T-helper 2 cell treated with Interferon-gamma antibody and Interleukin-4, amounts not matched to agents 5 μg/mL and 100 μg/mL, for 36 hours (primary cell): ENCODE data around the gene SLC5A2.
A peak's percentile ranks its signal among the peaks of the same experiment; 100 is the strongest.
"Not testable (repeated sequence)": the region's sequence is repeated elsewhere in the genome, so short reads cannot be mapped to it uniquely, and the experiment has no call there.

Source experiments
- DNase-seq: peaks from one replicate; pipeline ENCODE4 v3.0.0; 2021; ENCODE audit warnings: low spot score
- H3K27ac Mint-ChIP-seq: one replicate; pipeline ENCODE4 v1.8.0; 2021; ENCODE audit warnings: mild to moderate bottlenecking, mixed read lengths
- H3K27me3 Mint-ChIP-seq: one replicate; pipeline ENCODE4 v1.8.0; 2021; ENCODE audit warnings: low read depth, mixed read lengths
- H3K36me3 Mint-ChIP-seq: one replicate; pipeline ENCODE4 v1.8.0; 2021; ENCODE audit warnings: low read depth, mixed read lengths
- H3K4me1 Mint-ChIP-seq: one replicate; pipeline ENCODE4 v1.8.0; 2021; ENCODE audit warnings: low read depth, mixed read lengths
- H3K4me3 Mint-ChIP-seq: one replicate; pipeline ENCODE4 v1.8.0; 2022; ENCODE audit warnings: mild to moderate bottlenecking, moderate library complexity, mixed read lengths
- H3K9me3 Mint-ChIP-seq: one replicate; pipeline ENCODE4 v1.8.0; 2021; ENCODE audit warnings: mixed read lengths

SLC5A2 gene

DNA sequence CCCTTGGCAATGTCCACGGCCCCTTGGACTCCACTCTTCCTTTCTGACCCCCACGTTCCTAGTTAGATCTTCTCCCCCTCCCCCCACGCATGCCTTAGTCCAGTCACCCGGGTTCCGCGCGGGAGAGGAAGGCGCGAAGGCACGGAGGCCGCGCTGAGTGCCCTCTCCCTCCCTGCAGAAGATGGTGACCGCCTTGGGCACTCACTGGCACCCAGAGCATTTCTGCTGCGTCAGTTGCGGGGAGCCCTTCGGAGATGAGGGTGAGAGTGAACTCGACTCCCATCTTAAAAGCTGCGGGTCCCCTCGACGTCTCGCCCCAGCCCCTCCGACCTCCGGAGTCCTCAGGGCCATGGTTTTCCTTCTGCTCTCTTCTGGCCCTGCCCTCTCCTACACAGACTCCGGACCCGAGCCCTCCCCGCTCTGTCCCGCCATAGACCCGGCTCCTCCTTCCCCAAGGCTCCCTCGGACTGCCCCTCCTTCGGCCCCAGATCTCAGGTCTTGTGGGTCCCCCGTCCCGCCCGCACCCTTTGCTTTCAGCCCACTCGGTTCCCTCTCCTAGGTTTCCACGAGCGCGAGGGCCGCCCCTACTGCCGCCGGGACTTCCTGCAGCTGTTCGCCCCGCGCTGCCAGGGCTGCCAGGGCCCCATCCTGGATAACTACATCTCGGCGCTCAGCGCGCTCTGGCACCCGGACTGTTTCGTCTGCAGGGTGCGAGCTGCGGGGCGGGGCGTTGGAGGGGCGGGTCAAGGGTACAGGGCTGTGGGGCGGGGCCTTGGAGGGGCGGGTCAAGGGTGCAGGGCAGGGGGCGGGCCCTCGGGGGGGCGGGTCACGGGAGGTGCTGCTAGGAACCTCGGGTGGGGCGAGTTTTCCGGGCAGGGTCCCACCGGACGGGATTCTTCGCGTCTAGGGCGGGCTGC is 6.4 kb upstream of the SLC5A2 start:
- Mint-ChIP-seq H3K36me3 (no peaks in the 10 kb centered on the region), H3K4me1 (peaks cover 9% of the 10 kb centered on the region), H3K27ac (peak overlapping the region; percentile 74), H3K9me3 (no peaks in the 10 kb centered on the region), H3K27me3 (peaks cover 38% of the 10 kb centered on the region), H3K4me3 (peak overlapping the region; percentile 87)
- DNase-seq: peak; percentile 76

DNA sequence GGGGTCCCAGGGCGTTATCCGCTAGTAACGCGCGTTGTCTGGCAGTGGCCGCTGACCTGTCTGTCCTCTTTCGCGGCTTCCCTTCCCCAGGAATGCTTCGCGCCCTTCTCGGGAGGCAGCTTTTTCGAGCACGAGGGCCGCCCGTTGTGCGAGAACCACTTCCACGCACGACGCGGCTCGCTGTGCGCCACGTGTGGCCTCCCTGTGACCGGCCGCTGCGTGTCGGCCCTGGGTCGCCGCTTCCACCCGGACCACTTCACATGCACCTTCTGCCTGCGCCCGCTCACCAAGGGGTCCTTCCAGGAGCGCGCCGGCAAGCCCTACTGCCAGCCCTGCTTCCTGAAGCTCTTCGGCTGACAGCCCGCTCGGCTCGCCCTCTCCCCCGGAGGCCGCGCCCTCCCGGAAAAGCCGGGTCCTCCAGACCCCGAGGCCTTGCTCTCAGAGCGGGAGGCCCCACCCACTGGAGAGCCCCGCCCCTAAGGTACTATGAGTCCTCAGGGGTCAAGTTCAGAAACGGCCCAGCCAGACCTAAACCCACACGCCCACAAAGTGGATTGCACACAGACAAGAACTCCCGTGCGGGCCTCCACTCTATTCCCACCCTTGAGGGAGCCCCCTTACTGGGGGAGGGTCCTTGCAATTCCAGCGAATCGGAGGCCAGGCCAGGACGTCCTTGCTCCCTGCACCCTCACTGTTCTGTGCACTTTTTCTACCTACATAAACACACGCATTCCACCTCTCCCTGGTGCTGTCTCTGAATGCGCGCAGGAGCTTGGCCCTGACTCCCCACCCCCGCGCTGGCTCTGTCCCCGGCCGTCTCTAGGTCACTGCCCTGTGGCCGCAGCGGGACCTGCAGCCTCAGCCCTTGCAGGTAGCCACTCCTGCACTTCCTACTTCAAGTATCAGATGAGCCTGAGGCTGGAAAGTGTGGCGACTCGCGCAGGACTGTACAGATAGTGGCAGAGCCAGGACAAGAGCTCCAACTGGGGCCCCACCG is 5.4 kb upstream of the SLC5A2 start:
- Mint-ChIP-seq H3K4me1 (peaks cover 9% of the 10 kb centered on the region), H3K4me3 (peak overlapping the region; percentile 71), H3K27ac (peak overlapping the region; percentile 79), H3K36me3 (no peaks in the 10 kb centered on the region), H3K27me3 (peaks cover 42% of the 10 kb centered on the region), H3K9me3 (no peaks in the 10 kb centered on the region)
- no peak for DNase-seq

DNA sequence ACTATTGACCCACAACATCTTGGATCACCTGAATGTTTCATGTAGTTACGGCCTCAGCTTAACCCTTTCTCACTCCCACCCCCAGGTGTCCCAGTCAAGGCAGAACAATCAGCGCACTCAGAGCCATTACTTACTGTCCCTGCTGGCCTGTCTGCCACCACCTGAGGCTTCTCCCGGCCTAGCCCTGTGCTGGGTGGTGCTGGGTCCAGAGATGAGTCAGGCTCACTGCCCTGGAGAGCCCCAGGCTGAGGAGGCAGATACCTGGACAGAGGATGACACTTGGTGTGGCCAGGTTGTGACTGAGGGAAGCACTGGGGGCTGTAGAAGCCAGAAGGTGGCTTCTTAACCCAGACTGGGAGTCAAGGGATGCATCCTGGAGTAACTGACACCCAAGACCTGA is 4.0 kb upstream of the SLC5A2 start:
- Mint-ChIP-seq H3K9me3 (no peaks in the 10 kb centered on the region), H3K36me3 (no peaks in the 10 kb centered on the region), H3K27ac (no peak overlapping the region), H3K4me3 (no peak overlapping the region), H3K27me3 (peaks cover 34% of the 10 kb centered on the region), H3K4me1 (peaks cover 9% of the 10 kb centered on the region)
- no peak for DNase-seq

DNA sequence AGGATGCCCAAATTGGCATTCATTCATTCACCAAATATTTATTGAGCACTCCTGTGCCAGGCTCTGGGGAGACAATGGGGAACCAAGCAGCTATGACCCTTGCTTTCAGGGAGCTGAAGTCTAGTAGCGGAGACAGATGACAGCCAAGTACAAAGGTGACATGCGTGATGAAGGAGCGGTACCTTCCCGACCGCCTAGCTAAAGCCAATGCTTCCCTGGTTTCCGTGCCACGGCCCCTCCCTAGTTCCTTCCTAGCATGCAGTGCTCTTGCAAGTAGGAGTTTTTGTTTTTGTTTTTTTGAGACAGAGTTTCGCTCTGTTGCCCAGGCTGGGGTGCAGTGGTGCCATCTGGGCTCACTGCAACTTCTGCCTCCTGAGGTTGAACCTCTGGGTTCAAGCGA is 3.2 kb upstream of the SLC5A2 start:
- Mint-ChIP-seq H3K4me3 (no peak overlapping the region), H3K27ac (no peak overlapping the region)

DNA sequence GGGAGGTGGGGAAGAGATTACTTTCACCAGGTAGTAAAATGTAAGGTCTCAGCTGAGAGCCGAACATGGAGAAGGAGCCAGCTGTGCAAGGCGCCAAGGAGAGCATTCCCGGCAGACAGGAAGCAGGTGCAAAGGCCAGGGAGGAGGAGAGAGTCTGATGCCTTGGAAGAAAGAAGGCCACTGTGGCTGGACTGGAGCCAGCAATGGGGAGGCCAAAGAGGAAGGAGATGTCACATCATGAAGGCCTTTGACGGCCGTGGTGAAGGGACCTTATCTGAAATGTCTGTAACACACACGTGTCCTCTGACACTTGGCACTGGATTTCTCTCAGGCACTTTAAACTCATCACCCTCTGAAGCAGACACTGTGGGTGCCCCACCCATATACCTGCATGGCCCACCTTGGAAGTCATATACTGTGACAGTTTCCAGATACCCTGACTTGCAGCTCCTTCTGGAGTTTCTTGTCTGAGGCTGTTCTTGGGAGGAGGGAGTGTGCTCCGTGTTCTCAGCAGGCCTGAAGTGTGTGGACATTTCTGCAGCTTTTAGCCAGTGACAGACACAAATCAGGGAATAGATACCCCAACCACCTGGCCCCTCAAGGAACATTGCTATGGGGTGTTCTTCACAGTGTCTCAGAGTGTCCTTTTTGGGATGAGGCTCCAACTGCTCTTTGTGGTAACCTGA is 1.9 kb upstream of the SLC5A2 start:
- H3K36me3 Mint-ChIP-seq: no peaks in the 10 kb centered on the region
- H3K9me3 Mint-ChIP-seq: no peaks in the 10 kb centered on the region
- no peak for DNase-seq
- peaks cover 27% of the 10 kb centered on the region for H3K27me3 Mint-ChIP-seq
- H3K4me3 Mint-ChIP-seq: no peak overlapping the region
- H3K4me1 Mint-ChIP-seq: peaks cover 8% of the 10 kb centered on the region
- no peak overlapping the region for H3K27ac Mint-ChIP-seq

More for the DNA sequence above, 3.2 kb upstream of the SLC5A2 start:
- Mint-ChIP-seq H3K36me3 (no peaks in the 10 kb centered on the region), H3K27me3 (peaks cover 28% of the 10 kb centered on the region), H3K9me3 (no peaks in the 10 kb centered on the region), H3K4me1 (peaks cover 9% of the 10 kb centered on the region)
- no peak for DNase-seq

DNA sequence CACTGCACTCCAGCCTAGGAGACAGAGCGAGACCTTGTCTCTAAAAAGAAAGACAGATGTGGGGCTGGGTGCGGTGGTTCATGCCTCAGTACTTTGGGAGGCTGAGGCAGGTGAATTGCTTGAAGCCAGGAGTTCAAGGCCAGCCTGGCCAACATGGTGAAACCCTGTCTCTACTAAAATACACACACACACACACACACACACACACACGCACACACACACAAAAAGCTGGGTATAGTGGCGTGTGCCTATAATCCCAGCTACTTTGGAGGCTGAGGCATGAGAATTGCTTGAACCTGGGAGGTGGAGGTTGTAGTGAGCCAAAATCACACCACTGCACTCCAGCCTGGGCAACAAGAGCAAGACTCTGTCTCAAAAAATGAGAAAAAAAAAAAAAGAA is 1.1 kb downstream of the SLC5A2 start:
- H3K27ac Mint-ChIP-seq, H3K9me3 Mint-ChIP-seq, H3K4me1 Mint-ChIP-seq, H3K4me3 Mint-ChIP-seq, H3K36me3 Mint-ChIP-seq, DNase-seq: not testable (repeated sequence)
- H3K27me3 Mint-ChIP-seq: peaks cover 28% of the 10 kb centered on the region

DNA sequence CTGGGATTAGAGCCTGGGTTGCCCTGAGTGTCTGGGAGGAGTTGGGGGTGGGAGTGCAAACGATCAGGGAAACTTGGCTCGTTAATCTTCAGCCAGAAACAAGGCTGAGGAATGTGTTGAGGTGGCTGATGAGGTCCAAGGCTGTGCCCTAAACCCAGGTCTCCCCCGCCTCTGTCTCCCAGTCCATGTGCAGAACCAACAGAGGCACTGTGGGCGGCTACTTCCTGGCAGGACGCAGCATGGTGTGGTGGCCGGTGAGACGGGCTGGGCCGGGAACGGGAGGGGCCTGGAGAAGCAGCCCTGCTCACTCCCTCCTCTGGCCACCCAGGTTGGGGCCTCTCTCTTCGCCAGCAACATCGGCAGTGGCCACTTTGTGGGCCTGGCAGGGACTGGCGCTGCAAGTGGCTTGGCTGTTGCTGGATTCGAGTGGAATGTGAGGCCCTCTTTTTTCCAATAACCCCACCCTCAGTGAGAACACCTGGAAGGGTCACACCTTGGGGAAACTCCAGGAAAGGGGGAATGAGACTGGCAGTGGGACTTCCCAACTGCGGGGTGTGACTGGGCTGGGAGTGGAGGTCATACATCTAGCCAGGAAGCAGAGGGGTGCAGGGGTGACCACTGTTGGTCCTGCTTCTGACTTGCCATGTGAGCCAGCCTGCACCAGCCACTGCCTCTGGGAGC is 1.7 kb downstream of the SLC5A2 start:
- H3K4me3 Mint-ChIP-seq: no peak overlapping the region
- no peaks in the 10 kb centered on the region for H3K9me3 Mint-ChIP-seq
- peaks cover 2% of the 10 kb centered on the region for H3K36me3 Mint-ChIP-seq
- peaks cover 26% of the 10 kb centered on the region for H3K27me3 Mint-ChIP-seq
- H3K4me1 Mint-ChIP-seq: peaks cover 2% of the 10 kb centered on the region
- no peak overlapping the region for H3K27ac Mint-ChIP-seq
- DNase-seq: no peak

DNA sequence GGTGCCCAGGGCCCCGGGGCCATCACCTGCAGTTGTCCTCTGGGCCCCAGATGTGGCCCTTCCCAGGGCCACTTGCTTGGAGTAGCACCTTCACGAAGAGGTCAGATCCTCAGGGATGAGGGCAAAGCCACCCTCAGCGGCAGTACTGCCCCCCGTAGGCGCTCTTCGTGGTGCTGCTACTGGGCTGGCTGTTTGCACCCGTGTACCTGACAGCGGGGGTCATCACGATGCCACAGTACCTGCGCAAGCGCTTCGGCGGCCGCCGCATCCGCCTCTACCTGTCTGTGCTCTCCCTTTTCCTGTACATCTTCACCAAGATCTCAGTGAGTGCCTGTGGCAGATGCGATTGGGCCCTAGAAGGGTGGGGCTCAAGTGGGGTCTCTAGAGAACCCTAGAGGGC is 2.6 kb downstream of the SLC5A2 start:
- no peak overlapping the region for H3K27ac Mint-ChIP-seq
- peaks cover 24% of the 10 kb centered on the region for H3K27me3 Mint-ChIP-seq
- no peaks in the 10 kb centered on the region for H3K9me3 Mint-ChIP-seq
- no peak overlapping the region for H3K4me3 Mint-ChIP-seq
- peaks cover 2% of the 10 kb centered on the region for H3K4me1 Mint-ChIP-seq
- peaks cover 5% of the 10 kb centered on the region for H3K36me3 Mint-ChIP-seq
- no peak for DNase-seq

DNA sequence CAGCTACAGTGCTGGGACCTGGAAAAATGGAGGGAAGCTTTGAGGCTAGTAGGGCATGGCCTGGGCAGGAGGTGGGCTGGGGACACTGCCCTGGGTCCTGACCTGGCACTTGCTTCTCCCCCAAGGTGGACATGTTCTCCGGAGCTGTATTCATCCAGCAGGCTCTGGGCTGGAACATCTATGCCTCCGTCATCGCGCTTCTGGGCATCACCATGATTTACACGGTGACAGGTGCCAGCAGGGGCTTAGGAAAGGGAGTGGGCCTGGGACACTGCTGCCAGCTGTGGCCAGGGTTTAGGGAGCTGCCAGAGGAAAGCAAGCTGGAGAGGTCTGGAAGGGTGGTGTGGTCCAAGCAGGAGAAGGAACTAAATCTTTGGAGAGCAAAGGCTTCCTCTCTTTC is 3.1 kb downstream of the SLC5A2 start:
- Mint-ChIP-seq H3K27me3 (peaks cover 21% of the 10 kb centered on the region), H3K27ac (no peak overlapping the region), H3K9me3 (no peaks in the 10 kb centered on the region), H3K4me3 (peak overlapping the region; percentile 54), H3K4me1 (peaks cover 2% of the 10 kb centered on the region), H3K36me3 (peaks cover 5% of the 10 kb centered on the region)
- DNase-seq: no peak

DNA sequence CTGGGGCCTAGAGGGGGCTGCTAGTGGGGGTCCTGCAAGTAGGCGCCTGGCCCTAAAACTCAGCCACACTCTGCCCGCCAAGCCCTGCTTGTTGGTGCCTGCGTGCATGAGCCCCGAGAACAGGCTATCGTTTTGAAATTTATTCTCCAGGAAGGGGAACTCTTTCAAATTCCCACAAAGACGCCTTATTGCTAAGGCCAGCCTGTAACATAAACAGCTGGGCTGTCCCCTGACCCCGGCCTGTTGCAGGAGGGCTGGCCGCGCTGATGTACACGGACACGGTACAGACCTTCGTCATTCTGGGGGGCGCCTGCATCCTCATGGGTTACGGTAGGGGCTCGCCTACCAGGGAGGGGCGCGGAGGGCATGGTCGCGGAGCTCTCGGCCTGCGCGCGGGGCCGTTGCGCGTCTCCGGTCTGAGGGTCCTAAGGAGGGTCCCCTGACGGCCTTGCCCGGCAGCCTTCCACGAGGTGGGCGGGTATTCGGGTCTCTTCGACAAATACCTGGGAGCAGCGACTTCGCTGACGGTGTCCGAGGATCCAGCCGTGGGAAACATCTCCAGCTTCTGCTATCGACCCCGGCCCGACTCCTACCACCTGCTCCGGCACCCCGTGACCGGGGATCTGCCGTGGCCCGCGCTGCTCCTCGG is 4.3 kb downstream of the SLC5A2 start:
- Mint-ChIP-seq H3K27ac (no peak overlapping the region), H3K4me3 (peak overlapping the region; percentile 88), H3K27me3 (peaks cover 17% of the 10 kb centered on the region), H3K4me1 (peaks cover 2% of the 10 kb centered on the region), H3K36me3 (peaks cover 10% of the 10 kb centered on the region), H3K9me3 (no peaks in the 10 kb centered on the region)
- DNase-seq: no peak

DNA sequence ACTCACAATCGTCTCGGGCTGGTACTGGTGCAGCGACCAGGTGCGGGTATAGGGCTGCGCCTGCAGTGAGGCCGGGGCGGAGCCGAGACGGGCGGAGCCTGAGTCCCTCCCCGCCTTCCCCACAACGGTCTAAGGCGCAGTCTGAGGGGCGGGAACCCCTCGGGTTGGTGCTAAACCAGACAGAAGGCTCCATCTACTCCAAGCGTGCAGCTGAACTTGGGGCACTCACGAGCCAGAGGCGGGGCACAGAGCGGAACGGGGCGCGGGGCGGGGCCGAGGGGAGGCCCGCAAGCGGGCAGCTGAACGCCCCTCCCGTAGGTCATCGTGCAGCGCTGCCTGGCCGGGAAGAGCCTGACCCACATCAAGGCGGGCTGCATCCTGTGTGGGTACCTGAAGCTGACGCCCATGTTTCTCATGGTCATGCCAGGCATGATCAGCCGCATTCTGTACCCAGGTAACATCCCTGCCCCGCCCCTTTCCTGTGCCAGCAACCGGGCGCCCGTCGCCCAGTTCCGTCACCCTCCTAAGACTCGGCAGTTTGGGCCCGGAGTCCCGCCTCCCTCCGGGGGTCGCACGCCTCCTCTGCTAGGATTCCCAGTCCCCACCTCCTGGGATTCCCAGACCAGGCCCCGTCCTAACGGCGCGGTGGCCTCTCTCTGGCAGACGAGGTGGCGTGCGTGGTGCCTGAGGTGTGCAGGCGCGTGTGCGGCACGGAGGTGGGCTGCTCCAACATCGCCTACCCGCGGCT is 5.0 kb downstream of the SLC5A2 start:
- Mint-ChIP-seq H3K4me1 (peaks cover 2% of the 10 kb centered on the region), H3K27ac (no peak overlapping the region), H3K27me3 (peaks cover 13% of the 10 kb centered on the region)

DNA sequence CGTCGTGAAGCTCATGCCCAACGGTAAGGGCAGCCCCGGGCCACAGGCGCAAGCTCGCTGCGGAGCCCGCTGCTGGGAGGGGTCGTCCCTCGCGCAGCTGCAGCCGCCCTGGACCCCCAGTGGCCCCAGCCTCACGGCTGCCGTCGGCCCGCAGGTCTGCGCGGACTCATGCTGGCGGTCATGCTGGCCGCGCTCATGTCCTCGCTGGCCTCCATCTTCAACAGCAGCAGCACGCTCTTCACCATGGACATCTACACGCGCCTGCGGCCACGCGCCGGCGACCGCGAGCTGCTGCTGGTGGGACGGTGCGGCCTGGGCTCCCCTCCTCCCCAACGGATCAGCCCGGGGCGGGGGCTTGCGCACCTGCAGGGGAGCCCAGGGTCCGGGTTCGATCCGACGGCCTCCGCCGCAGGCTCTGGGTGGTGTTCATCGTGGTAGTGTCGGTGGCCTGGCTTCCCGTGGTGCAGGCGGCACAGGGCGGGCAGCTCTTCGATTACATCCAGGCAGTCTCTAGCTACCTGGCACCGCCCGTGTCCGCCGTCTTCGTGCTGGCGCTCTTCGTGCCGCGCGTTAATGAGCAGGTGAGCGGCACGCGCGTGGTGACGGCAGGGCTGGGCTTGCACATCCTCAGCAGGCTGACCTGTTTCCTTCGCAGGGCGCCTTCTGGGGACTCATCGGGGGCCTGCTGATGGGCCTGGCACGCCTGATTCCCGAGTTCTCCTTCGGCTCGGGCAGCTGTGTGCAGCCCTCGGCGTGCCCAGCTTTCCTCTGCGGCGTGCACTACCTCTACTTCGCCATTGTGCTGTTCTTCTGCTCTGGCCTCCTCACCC is 5.8 kb downstream of the SLC5A2 start:
- Mint-ChIP-seq H3K9me3 (no peaks in the 10 kb centered on the region), H3K4me1 (peaks cover 2% of the 10 kb centered on the region), H3K36me3 (peaks cover 15% of the 10 kb centered on the region), H3K27ac (no peak overlapping the region), H3K27me3 (peaks cover 13% of the 10 kb centered on the region), H3K4me3 (peak overlapping the region; percentile 24)
- no peak for DNase-seq

More for the DNA sequence above, 5.0 kb downstream of the SLC5A2 start:
- Mint-ChIP-seq H3K4me3 (peak overlapping the region; percentile 88), H3K36me3 (peaks cover 10% of the 10 kb centered on the region), H3K9me3 (no peaks in the 10 kb centered on the region)
- DNase-seq: peak; percentile 47
